ENCODE measurements around the gene OR52L1.

OR52L1 gene

GRCh38 chr11:5986885-5987284, at the start of gene OR52L1:
TSS of gene OR52L1 (minus strand) at chr11:5986985. CDS start at chr11:5986930, 55 bp downstream.
- no peak for DNase-seq
- Histone ChIP-seq H3K27me3 (replicated peaks) (no peaks in the 10 kb centered on the region), H3K36me3 (replicated peaks) (no peaks in the 10 kb centered on the region), H3K27ac (no peak within 1 kb of the TSS), H3K4me3 (ENCODE audit: low read depth, low read length) (no peak within 1 kb of the TSS)
- TF ChIP-seq CTCF (IDR thresholded peaks at IDR 0.05; ENCODE audit: low read depth, low read length, missing control alignments): no peak
- in situ Hi-C loops (cut with HindIII; ENCODE audit: low pct_ligation_motif_present, low sequenced_read_pairs): no loop called here

GRCh38 chr11:6030708-6031405, 44.1 kb upstream of the OR52L1 start, which contains the start of gene OR56A1:
TSS of gene OR56A1 (minus strand) at chr11:6030758. CDS start at chr11:6027692, 3,066 bp downstream.
- TF ChIP-seq CTCF (IDR thresholded peaks at IDR 0.05; ENCODE audit: low read depth, low read length, missing control alignments): no peak
- Histone ChIP-seq H3K27ac (no peak within 1 kb of the TSS), H3K4me3 (ENCODE audit: low read depth, low read length) (no peak within 1 kb of the TSS), H3K27me3 (replicated peaks) (no peaks in the 10 kb centered on the region), H3K36me3 (replicated peaks) (no peaks in the 10 kb centered on the region)
- in situ Hi-C loops (cut with HindIII; ENCODE audit: low pct_ligation_motif_present, low sequenced_read_pairs): no loop called here
- DNase-seq: no peak

- no peaks in the 10 kb centered on the region for H3K27me3 ChIP-seq (replicated peaks)
- H3K36me3 ChIP-seq (replicated peaks): no peaks in the 10 kb centered on the region
- no peak for TF ChIP-seq CTCF (IDR thresholded peaks at IDR 0.05; ENCODE audit: low read depth, low read length, missing control alignments)
- H3K27ac ChIP-seq: no peak overlapping the region
- no peak overlapping the region for H3K4me3 ChIP-seq (ENCODE audit: low read depth, low read length)
- in situ Hi-C loops (cut with HindIII; ENCODE audit: low pct_ligation_motif_present, low sequenced_read_pairs): no loop called here
- DNase-seq: no peak
Measured at GRCh38 chr11:6027501-6027900, 40.7 kb upstream of the OR52L1 start.

- no peak overlapping the region for H3K27ac ChIP-seq
- in situ Hi-C loops (cut with HindIII; ENCODE audit: low pct_ligation_motif_present, low sequenced_read_pairs): no loop called here
- TF ChIP-seq CTCF (IDR thresholded peaks at IDR 0.05; ENCODE audit: low read depth, low read length, missing control alignments): no peak
- DNase-seq: no peak
- no peak overlapping the region for H3K4me3 ChIP-seq (ENCODE audit: low read depth, low read length)
- H3K27me3 ChIP-seq (replicated peaks): no peaks in the 10 kb centered on the region
- H3K36me3 ChIP-seq (replicated peaks): no peaks in the 10 kb centered on the region
Measured at GRCh38 chr11:6025056-6025455, 38.3 kb upstream of the OR52L1 start.

GRCh38 chr11:6022956-6023355, 36.2 kb upstream of the OR52L1 start:
- H3K27ac ChIP-seq: no peak overlapping the region
- H3K36me3 ChIP-seq (replicated peaks): no peaks in the 10 kb centered on the region
- in situ Hi-C loops (cut with HindIII; ENCODE audit: low pct_ligation_motif_present, low sequenced_read_pairs): no loop called here
- peak; percentile 28 for TF ChIP-seq CTCF (IDR thresholded peaks at IDR 0.05; ENCODE audit: low read depth, low read length, missing control alignments)
- peak; percentile 3 for DNase-seq
- no peak overlapping the region for H3K4me3 ChIP-seq (ENCODE audit: low read depth, low read length)
- no peaks in the 10 kb centered on the region for H3K27me3 ChIP-seq (replicated peaks)

GRCh38 chr11:6013042-6013441, 26.3 kb upstream of the OR52L1 start:
- H3K4me3 ChIP-seq (ENCODE audit: low read depth, low read length): no peak overlapping the region
- in situ Hi-C loops (cut with HindIII; ENCODE audit: low pct_ligation_motif_present, low sequenced_read_pairs): no loop called here
- H3K27ac ChIP-seq: no peak overlapping the region
- DNase-seq: no peak
- no peak for TF ChIP-seq CTCF (IDR thresholded peaks at IDR 0.05; ENCODE audit: low read depth, low read length, missing control alignments)
- no peaks in the 10 kb centered on the region for H3K27me3 ChIP-seq (replicated peaks)
- H3K36me3 ChIP-seq (replicated peaks): no peaks in the 10 kb centered on the region
